B cell (primary cell): Measurements from ENCODE around the gene CSRP3. TPM values are rescaled to one million over a fixed set of nuclear protein-coding genes. Genes with fewer than 3 reads are reported as not detected.

Experiments
- ATAC-seq: fragments of 200-7000 bp; cut with Tn5 transposase; one replicate; pipeline ENCODE4 v1.10.0; 2021; ENCODE audit warnings: low read depth, mild to moderate bottlenecking, moderate number of reproducible peaks, moderate library complexity
- CTCF ChIA-PET: fragments of 350-600 bp; sonication (Branson Sonifier 250); formaldehyde crosslinking; loops from one replicate; lab custom pipeline; 2021; ENCODE audit warnings: antibody characterized with exemption, inconsistent platforms; lab: Charles Lee
- POLR2A ChIA-PET: fragments of 350-600 bp; sonication (Branson Sonifier 250); formaldehyde crosslinking; loops from one replicate; lab custom pipeline; 2021; ENCODE audit warnings: antibody characterized with exemption; lab: Charles Lee
- DNase-seq: peaks from one replicate; pipeline ENCODE4 v3.0.0; 2013
- H2AFZ ChIP-seq: 2 replicates; pipeline ENCODE4 v1.6.1; 2012; ENCODE audit warnings: mild to moderate bottlenecking, low read depth, low read length; ENCODE audit not compliant: insufficient read depth, poor library complexity, severe bottlenecking
- H3K27ac ChIP-seq, 2 donors: 1 replicate in 1 of 2; 2 replicates in 1 of 2; pipeline ENCODE4 v1.5.1; 2012 to 2013; ENCODE audit warnings: low read length in 2 of 2, mild to moderate bottlenecking in 2 of 2, moderate library complexity in 1 of 2
- H3K27me3 ChIP-seq, 4 experiments: fragments of 200-600 bp in 1 of 4; sonication (generic) in 1 of 4; replicated peaks in 1 of 4; 1 replicate in 2 of 4; 2 replicates in 2 of 4; pipeline versions ENCODE4 v1.6.1 to v1.7.0; 2013 to 2016; ENCODE audit warnings: low read length in 3 of 4, mild to moderate bottlenecking in 2 of 4, mixed read lengths in 1 of 4, moderate library complexity in 1 of 4; ENCODE audit not compliant: insufficient read depth in 4 of 4, control insufficient read depth in 3 of 4; ENCODE audit errors: control extremely low read depth in 1 of 4
- H3K36me3 ChIP-seq, 2 experiments: replicated peaks in 1 of 2; 1 replicate in 1 of 2; 2 replicates in 1 of 2; pipeline versions ENCODE4 v1.6.1 to v1.7.1; 2013; ENCODE audit warnings: low read length in 1 of 2; ENCODE audit not compliant: insufficient read depth in 2 of 2, control insufficient read depth in 1 of 2; ENCODE audit errors: control extremely low read depth in 1 of 2, extremely low read depth in 1 of 2
- H3K4me1 ChIP-seq, 2 donors: fragments of 200-600 bp in 1 of 2; sonication (generic) in 1 of 2; 1 replicate in 1 of 2; 2 replicates in 1 of 2; pipeline versions ENCODE4 v1.5.1 to v1.6.1; 2013 to 2017; ENCODE audit warnings: low read length in 2 of 2; ENCODE audit not compliant: control insufficient read depth in 2 of 2, insufficient read depth in 2 of 2
- H3K4me2 ChIP-seq: replicated peaks from 2 replicates; pipeline ENCODE3; 2012; ENCODE audit warnings: mild to moderate bottlenecking, low read depth, low read length; ENCODE audit not compliant: poor library complexity, severe bottlenecking
- H3K4me3 ChIP-seq, 5 experiments: fragments of 200-600 bp in 1 of 5; sonication (generic) in 1 of 5; 1 replicate in 3 of 5; 2 replicates in 2 of 5; pipeline versions ENCODE4 v1.5.1 to v1.7.0; 2011 to 2016; ENCODE audit warnings: low read length in 4 of 5, mild to moderate bottlenecking in 4 of 5, low read depth in 2 of 5, control low read depth in 1 of 5, moderate library complexity in 1 of 5; ENCODE audit not compliant: insufficient read depth in 1 of 5; ENCODE audit errors: control extremely low read depth in 1 of 5, extremely low read depth in 1 of 5
- H3K79me2 ChIP-seq: fragments of 200-600 bp; sonication (generic); one replicate; pipeline ENCODE4 v1.6.0; 2016; ENCODE audit warnings: low read length; ENCODE audit not compliant: control insufficient read depth, insufficient read depth
- H3K9ac ChIP-seq: fragments of 200-600 bp; sonication (generic); 2 replicates; pipeline ENCODE4 v1.6.1; 2017; ENCODE audit warnings: mild to moderate bottlenecking, low read length, moderate library complexity
- H3K9me3 ChIP-seq, 3 donors: one replicate each; pipeline versions ENCODE4 v1.6.1 to v1.7.1; 2013; ENCODE audit warnings: low read length in 2 of 3; ENCODE audit not compliant: control insufficient read depth in 2 of 3, insufficient read depth in 1 of 3; ENCODE audit errors: control extremely low read depth in 1 of 3
- H4K20me1 ChIP-seq: 2 replicates; pipeline ENCODE4 v1.6.0; 2012; ENCODE audit warnings: mild to moderate bottlenecking, low read length; ENCODE audit not compliant: insufficient read depth, control insufficient read depth, poor library complexity, severe bottlenecking
- H3K27ac Mint-ChIP-seq: one replicate; pipeline ENCODE4 v1.8.0; 2021; ENCODE audit warnings: mixed read lengths
- H3K27me3 Mint-ChIP-seq: one replicate; pipeline ENCODE4 v1.8.0; 2021; ENCODE audit warnings: mixed read lengths
- H3K4me1 Mint-ChIP-seq: one replicate; pipeline ENCODE4 v1.8.0; 2021; ENCODE audit warnings: mixed read lengths
- H3K4me3 Mint-ChIP-seq: one replicate; pipeline ENCODE4 v1.8.0; 2021; ENCODE audit warnings: mixed read lengths
- H3K9me3 Mint-ChIP-seq: one replicate; pipeline ENCODE4 v1.8.0; 2022; ENCODE audit warnings: mixed read lengths; ENCODE audit not compliant: insufficient read depth
- EZH2 ChIP-seq: IDR thresholded peaks from 2 replicates; pipeline ENCODE4 v1.6.1; 2012; ENCODE audit warnings: borderline replicate concordance, low read depth, mild to moderate bottlenecking, moderate library complexity, low read length; ENCODE audit not compliant: insufficient read depth, poor library complexity, severe bottlenecking
- WGBS: methylation state at CpG from one replicate; pipeline ENCODE4 v1.1.5; 2013; ENCODE audit warnings: missing lambda C conversion rate; ENCODE audit not compliant: insufficient coverage; 5-methylcytosine and 5-hydroxymethylcytosine counted together
- intact Hi-C: fragments of 100-400 bp; cut with micrococcal nuclease; formaldehyde crosslinking; loops from one replicate; pipeline ENCODE4 v1.10.0; 2022
- polyA plus RNA-seq: library from polyadenylated mRNA; depleted of rRNA; stranded (reverse); fragments of >200 nt; gene quantifications from 2 replicates; pipeline ENCODE4 v1.2.3, GENCODE V29; 2012
- total RNA-seq, 2 donors: library from RNA; stranded (reverse); fragments of 120-200 nt in 1 of 2; gene quantifications; 1 replicate in 1 of 2; 2 replicates in 1 of 2; pipeline versions ENCODE4 v1.2.3 to v1.2.4, GENCODE V29; 2013 to 2022
- TF ChIP-seq, protein P1 (sequence below): fragments of 200-600 bp; IDR thresholded peaks from one replicate; pipeline ENCODE4 v1.8.0; 2022; ENCODE audit warnings: antibody characterized with exemption, mild to moderate bottlenecking

CSRP3 gene
- total and polyA plus RNA-seq, 2 donors (not counting 1 experiment from before 2014, with no cell fraction given) = not detected

DNA sequence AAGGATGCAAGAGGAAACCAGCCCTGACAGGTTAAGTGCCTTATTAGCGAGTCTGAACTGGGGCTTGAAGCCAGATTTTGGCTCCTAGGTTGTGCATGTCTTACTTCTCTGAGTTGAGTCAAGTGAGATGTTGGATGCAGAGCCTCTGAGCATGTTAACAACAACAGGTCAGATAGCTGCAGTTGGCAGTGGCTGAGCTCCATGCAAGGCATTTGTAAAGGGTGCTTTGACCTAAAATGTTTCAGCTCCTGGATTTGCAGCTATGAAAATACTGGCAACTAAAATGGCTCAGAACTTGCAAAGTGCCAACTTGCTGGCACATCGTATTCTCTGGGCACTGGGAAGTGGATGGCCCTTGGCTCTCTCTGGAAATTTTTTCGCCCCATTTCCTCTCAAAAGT lies 16.4 kb upstream of the CSRP3 start:
- Histone ChIP-seq H3K4me2 (no peak overlapping the region), H4K20me1 (no peaks in the 10 kb centered on the region), H3K27ac (no peak overlapping the region), H3K4me3 (no peak overlapping the region), H3K4me1 (no peaks in the 10 kb centered on the region), H2AFZ (no peak overlapping the region), H3K36me3 (no peaks in the 10 kb centered on the region), H3K27me3 (peaks cover 0 to 1% (median 0%) of the 10 kb centered on the region in 4 experiments), H3K9ac (no peak overlapping the region), H3K79me2 (no peaks in the 10 kb centered on the region), H3K9me3 (peaks cover 0 to 4% (median 0%) of the 10 kb centered on the region in 3 donors)
- H3K4me3 Mint-ChIP-seq = no peak overlapping the region
- no peak overlapping the region for H3K27ac Mint-ChIP-seq
- no peaks in the 10 kb centered on the region for H3K9me3 Mint-ChIP-seq
- H3K27me3 Mint-ChIP-seq = peaks cover 20% of the 10 kb centered on the region
- no peak for ATAC-seq
- intact Hi-C loops = no loop called here
- CTCF ChIA-PET = no interaction called here
- WGBS = 100% methylated on average over 1 of the region's 3 CpGs
- TF ChIP-seq EZH2 = no peak
- TF ChIP-seq, protein P1, sequence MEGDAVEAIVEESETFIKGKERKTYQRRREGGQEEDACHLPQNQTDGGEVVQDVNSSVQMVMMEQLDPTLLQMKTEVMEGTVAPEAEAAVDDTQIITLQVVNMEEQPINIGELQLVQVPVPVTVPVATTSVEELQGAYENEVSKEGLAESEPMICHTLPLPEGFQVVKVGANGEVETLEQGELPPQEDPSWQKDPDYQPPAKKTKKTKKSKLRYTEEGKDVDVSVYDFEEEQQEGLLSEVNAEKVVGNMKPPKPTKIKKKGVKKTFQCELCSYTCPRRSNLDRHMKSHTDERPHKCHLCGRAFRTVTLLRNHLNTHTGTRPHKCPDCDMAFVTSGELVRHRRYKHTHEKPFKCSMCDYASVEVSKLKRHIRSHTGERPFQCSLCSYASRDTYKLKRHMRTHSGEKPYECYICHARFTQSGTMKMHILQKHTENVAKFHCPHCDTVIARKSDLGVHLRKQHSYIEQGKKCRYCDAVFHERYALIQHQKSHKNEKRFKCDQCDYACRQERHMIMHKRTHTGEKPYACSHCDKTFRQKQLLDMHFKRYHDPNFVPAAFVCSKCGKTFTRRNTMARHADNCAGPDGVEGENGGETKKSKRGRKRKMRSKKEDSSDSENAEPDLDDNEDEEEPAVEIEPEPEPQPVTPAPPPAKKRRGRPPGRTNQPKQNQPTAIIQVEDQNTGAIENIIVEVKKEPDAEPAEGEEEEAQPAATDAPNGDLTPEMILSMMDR = no peak
- no peaks in the 10 kb centered on the region for H3K4me1 Mint-ChIP-seq
- POLR2A ChIA-PET = no interaction called here
- DNase-seq = no peak

DNA sequence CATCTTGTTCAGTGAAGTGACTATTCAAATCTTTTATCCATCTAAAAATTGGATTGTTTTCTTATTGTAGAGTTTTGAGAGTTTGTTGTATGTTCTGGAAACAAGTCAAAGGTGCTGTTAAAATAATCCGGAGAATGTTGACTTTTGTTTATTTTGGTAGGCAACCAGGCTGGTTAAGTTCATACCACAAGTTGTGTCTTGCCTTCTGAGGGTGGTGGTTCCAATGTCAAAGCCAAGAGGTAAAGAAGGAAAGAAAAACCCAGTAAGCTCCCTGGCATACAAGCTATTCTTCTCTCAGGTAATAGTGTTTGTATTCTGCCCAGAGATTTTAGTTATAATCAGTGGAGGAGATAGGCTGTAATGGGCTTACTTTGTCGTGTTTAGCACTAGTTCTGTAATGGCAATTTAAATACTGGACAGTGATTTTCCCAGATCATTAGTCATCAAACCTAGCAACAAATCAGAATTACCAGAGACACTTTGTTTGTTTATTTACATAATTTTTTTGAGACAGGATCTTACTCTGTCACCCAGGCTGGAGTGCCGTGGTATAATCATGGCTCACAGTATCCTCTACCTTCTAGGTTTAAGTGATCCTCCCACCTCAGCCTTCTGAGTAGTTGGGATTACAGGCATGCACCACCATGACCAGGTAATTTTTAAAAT lies 15.1 kb upstream of the CSRP3 start:
- Mint-ChIP-seq H3K27ac (no peak overlapping the region), H3K9me3 (no peaks in the 10 kb centered on the region), H3K4me3 (no peak overlapping the region), H3K27me3 (peaks cover 20% of the 10 kb centered on the region), H3K4me1 (no peaks in the 10 kb centered on the region)
- H3K9ac ChIP-seq = no peak overlapping the region
- no peak for TF ChIP-seq EZH2
- TF ChIP-seq, protein P1 = no peak
- H3K4me2 ChIP-seq = no peak overlapping the region
- no peak overlapping the region for H2AFZ ChIP-seq
- H4K20me1 ChIP-seq = no peaks in the 10 kb centered on the region
- 100% methylated on average over 1 of the region's 3 CpGs for WGBS
- no peak overlapping the region for H3K4me3 ChIP-seq
- intact Hi-C loops = no loop called here
- H3K79me2 ChIP-seq = no peaks in the 10 kb centered on the region
- ATAC-seq = no peak
- no peak for DNase-seq
- H3K27ac ChIP-seq = no peak overlapping the region
- H3K4me1 ChIP-seq = no peaks in the 10 kb centered on the region
- no peaks in the 10 kb centered on the region for H3K9me3 ChIP-seq
- ChIA-PET CTCF (interaction anchor here (0.6 kb wide), 1 partner anchor 617 kb away, joined by 3 read pairs; no protein-coding TSS in a partner anchor), POLR2A (no interaction called here)
- H3K36me3 ChIP-seq = no peaks in the 10 kb centered on the region
- peaks cover 0 to 4% (median 0%) of the 10 kb centered on the region in 4 experiments for H3K27me3 ChIP-seq
